HFFc6 (cell line): ENCODE results near the gene NEK8. TPM values are rescaled to one million over a fixed set of nuclear protein-coding genes. Genes with fewer than 3 reads are reported as not detected.

Experiments
- DNase-seq: peaks from one replicate; pipeline ENCODE4 v3.0.0-alpha.2; 2018
- H3K27ac Mint-ChIP-seq: 2 replicates; pipeline ENCODE4 v1.8.0; 2020; ENCODE audit warnings: mild to moderate bottlenecking, mixed read lengths
- H3K27me3 Mint-ChIP-seq: 2 replicates; pipeline ENCODE4 v1.8.0; 2021; ENCODE audit warnings: mild to moderate bottlenecking, moderate library complexity, mixed read lengths; ENCODE audit not compliant: insufficient read depth
- H3K36me3 Mint-ChIP-seq: 2 replicates; pipeline ENCODE4 v1.8.0; 2021; ENCODE audit warnings: low read depth, mixed read lengths
- H3K4me1 Mint-ChIP-seq: 2 replicates; pipeline ENCODE4 v1.8.0; 2020; ENCODE audit warnings: low read depth, mixed read lengths
- H3K4me3 Mint-ChIP-seq: 2 replicates; pipeline ENCODE4 v1.8.0; 2020; ENCODE audit warnings: mild to moderate bottlenecking, moderate library complexity, mixed read lengths
- H3K9me3 Mint-ChIP-seq: 2 replicates; pipeline ENCODE4 v1.8.0; 2020; ENCODE audit warnings: mild to moderate bottlenecking, mixed read lengths
- CTCF ChIP-seq: fragments of 200-600 bp; sonication (generic); IDR thresholded peaks from 2 replicates; pipeline ENCODE4 v1.5.0; 2021; ENCODE audit warnings: antibody characterized with exemption, mild to moderate bottlenecking
- total RNA-seq, 6 experiments: library from RNA; stranded (reverse); fragmentation: NEBNext Ultra II Directional; extraction: Animal tissue kit (Norgen Biotek cat#: 25700); gene quantifications; 2 replicates in 1 of 6; 3 replicates in 5 of 6; pipeline ENCODE4 v1.2.3, GENCODE V29; 2021

NEK8 gene
- total RNA-seq, 6 experiments from 2014 or later = 1.9 to 3.1 (median 2.5) TPM

DNA sequence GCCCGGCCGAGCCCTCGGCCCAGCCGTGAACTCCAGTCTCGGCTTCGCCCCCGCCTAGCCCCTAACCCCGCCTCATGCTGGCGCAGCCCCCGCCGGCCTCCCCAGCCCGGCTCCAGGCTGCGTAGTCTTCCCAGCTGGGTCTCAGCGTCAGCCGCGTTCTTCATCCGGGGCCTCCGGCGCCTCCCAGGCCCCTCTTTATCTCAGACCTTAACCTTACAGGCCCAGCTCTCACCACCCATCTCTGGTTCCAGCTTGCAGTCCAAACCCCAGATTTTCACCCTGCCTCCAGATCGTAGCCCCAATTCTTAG is 16.9 kb upstream of the NEK8 start, which contains the start of gene PROCA1:
Gene PROCA1 (minus strand): TSS at position 166 of the 309 bp plus-strand sequence. CDS start 228 bp downstream, outside the sequence.
- Mint-ChIP-seq H3K36me3 (peaks cover 31% of the 10 kb centered on the region), H3K27me3 (peaks cover 8% of the 10 kb centered on the region), H3K27ac (peak within 1 kb of the TSS; percentile 96), H3K4me1 (peaks cover 35% of the 10 kb centered on the region), H3K4me3 (peak within 1 kb of the TSS; percentile 90), H3K9me3 (no peaks in the 10 kb centered on the region)
- no peak for DNase-seq
- TF ChIP-seq CTCF = no peak; the same call in 1 of the 2 replicates

GRCh38 chr17:28712032-28712704 is 16.4 kb upstream of the NEK8 start:
- Mint-ChIP-seq H3K9me3 (no peaks in the 10 kb centered on the region), H3K27me3 (peaks cover 8% of the 10 kb centered on the region), H3K4me3 (peak overlapping the region; percentile 90), H3K4me1 (peaks cover 35% of the 10 kb centered on the region), H3K36me3 (peaks cover 31% of the 10 kb centered on the region), H3K27ac (peak overlapping the region; percentile 96)
- peak; percentile 29; the same call in 1 of the 2 replicates for TF ChIP-seq CTCF
- no peak for DNase-seq

GRCh38 chr17:28712705-28713415 is 15.7 kb upstream of the NEK8 start:
- Mint-ChIP-seq H3K27me3 (peaks cover 8% of the 10 kb centered on the region), H3K36me3 (peaks cover 31% of the 10 kb centered on the region), H3K4me1 (peaks cover 35% of the 10 kb centered on the region), H3K27ac (peak overlapping the region; percentile 96), H3K9me3 (no peaks in the 10 kb centered on the region), H3K4me3 (peak overlapping the region; percentile 33)
- no peak for TF ChIP-seq CTCF
- no peak for DNase-seq

GRCh38 chr17:28714281-28714680 is 14.3 kb upstream of the NEK8 start:
- no peak for DNase-seq
- Mint-ChIP-seq H3K4me3 (no peak overlapping the region), H3K4me1 (peaks cover 50% of the 10 kb centered on the region)

GRCh38 chr17:28715217-28715616 is 13.4 kb upstream of the NEK8 start:
- H3K4me1 Mint-ChIP-seq = peaks cover 52% of the 10 kb centered on the region
- H3K4me3 Mint-ChIP-seq = peak overlapping the region; percentile 88; the same call in 1 of the 2 replicates
- TF ChIP-seq CTCF = no peak
- DNase-seq = no peak
- H3K27me3 Mint-ChIP-seq = peaks cover 13% of the 10 kb centered on the region
- H3K36me3 Mint-ChIP-seq = peaks cover 31% of the 10 kb centered on the region
- peaks cover 3% of the 10 kb centered on the region; the same call in 1 of the 2 replicates for H3K9me3 Mint-ChIP-seq
- H3K27ac Mint-ChIP-seq = peak overlapping the region; percentile 25; the same call in 1 of the 2 replicates

More at GRCh38 chr17:28714281-28714680, 14.3 kb upstream of the NEK8 start:
- H3K27me3 Mint-ChIP-seq = peaks cover 8% of the 10 kb centered on the region
- no peak overlapping the region; the same call in 1 of the 2 replicates for H3K27ac Mint-ChIP-seq
- H3K9me3 Mint-ChIP-seq = no peaks in the 10 kb centered on the region
- peak; percentile 42 for TF ChIP-seq CTCF
- peaks cover 26% of the 10 kb centered on the region for H3K36me3 Mint-ChIP-seq
